NCI-H524 treated with DMSO at 0.1 percent for 48 hours (cell line): ENCODE results near the gene ARHGEF37.
A peak's percentile ranks its signal among the peaks of the same experiment; 100 is the strongest.
"Not testable (repeated sequence)": the region's sequence is repeated elsewhere in the genome, so short reads cannot be mapped to it uniquely, and the experiment has no call there.

ENCODE experiments used
- DNase-seq: peaks from one replicate; lab custom pipeline; 2025; lab: John Stamatoyannopoulos, UW

The ARHGEF37 gene

DNA sequence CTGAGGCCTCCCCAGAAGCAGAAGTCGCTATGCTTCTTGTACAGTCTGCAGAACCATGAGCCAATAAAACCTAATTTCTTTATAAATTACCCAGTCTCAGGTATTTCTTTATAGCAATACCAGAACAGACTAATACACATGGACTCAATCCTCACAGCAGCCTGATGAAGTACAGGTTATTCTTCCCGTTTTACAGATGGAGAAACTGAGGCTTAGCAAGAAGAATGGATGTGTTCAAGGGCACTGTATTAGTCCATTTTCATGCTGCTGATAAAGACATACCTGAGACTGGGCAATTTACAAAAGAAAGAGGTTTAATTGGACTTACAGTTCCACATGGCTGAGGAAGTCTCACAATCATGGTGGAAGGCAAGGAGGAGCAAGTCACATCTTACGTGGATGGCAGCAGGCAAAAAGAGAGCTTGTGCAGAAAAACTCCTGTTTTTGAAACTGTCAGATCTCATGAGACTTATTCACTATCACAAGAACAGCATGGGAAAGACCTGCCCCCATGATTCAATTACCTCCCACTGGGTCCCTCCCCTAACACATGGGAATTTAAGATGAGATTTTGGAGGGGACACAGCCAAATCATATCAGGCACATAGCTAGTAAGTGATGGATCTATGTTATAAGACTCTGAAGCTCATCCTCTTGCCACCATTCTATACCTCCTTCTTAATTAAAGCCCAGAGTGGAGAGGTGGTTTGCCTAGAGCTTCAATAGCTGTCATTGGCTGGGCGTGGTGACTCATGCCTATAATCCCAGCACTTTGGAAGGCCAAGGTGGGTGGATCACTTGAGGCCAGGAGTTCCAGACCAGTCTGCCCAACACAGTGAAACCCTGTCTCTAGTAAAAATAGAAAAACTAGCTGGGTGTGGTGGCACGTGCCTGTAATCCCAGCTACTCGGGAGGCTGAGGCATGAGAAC lies 67.4 kb downstream of the ARHGEF37 start:
- not testable (repeated sequence) for DNase-seq

DNA sequence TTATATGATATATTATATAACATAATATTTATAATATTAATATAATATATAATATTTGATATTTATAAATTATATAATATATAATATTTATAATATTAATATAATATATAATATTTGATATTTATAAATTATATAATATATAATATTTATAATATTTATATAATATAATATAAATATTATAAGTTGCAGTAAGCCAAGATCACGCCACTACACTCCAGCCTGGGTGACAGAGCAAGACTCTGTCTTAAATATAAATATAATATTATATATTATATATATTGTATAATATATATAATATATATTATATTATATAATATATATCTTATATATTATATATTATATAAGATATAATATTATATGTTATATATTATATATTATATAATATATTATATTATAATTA lies 68.4 kb downstream of the ARHGEF37 start:
- not testable (repeated sequence) for DNase-seq

GRCh38 chr5:149651686-149652085 lies 70.4 kb downstream of the ARHGEF37 start:
- no peak for DNase-seq

- no peak for DNase-seq
These were observed 71.4 kb downstream of the ARHGEF37 start for GRCh38 chr5:149652697-149653096.

DNA sequence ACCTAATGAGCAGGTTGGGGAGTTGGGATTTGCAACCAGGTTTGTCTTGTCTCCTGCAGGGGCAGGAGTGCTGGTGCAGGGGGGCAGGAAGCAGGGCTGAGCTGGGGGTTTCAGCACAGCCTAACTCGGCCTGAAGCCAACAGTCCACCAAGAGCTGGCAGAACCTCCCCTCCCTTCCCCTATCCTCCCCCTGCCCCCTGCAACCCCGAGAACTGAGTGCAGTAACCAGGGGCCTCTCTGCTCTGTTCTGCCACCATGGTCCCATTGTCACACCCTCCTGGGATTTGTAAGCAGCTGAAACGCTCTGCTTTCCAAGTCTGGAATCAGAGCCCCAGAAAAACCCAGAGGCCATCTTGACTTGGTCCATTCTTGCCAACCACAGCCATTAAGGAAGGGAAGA lies 72.9 kb downstream of the ARHGEF37 start:
- no peak for DNase-seq

GRCh38 chr5:149654883-149655505 lies 73.7 kb downstream of the ARHGEF37 start:
- no peak for DNase-seq

DNA sequence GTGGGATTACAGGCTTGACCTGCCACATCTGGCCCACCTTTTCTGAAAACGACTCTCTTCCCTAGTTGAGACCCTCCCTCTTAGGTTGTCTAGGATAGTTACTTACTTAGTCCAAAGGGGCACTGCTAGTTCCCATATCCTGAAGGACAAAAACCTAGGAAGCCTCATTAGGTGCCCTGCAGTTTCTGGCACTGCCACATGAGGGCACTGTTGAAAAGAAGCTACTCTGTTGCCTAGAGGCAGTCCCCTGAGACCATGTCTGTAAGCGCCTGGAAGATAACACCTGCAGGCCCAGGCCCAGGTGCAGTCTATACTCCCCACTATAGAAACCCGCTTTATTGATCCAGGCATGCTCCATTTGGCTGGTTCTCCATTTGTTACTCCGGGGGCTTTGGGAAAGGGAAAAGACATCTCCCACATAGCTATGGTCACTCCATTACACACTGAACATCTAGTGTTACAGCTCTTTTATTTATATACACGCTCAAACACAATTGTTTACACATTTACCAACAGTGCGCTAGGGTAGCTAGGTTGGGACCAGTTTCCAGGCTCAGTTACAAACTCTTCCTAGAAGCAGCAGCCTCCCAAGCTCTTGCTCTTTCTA lies 75.4 kb downstream of the ARHGEF37 start:
- DNase-seq = no peak

DNA sequence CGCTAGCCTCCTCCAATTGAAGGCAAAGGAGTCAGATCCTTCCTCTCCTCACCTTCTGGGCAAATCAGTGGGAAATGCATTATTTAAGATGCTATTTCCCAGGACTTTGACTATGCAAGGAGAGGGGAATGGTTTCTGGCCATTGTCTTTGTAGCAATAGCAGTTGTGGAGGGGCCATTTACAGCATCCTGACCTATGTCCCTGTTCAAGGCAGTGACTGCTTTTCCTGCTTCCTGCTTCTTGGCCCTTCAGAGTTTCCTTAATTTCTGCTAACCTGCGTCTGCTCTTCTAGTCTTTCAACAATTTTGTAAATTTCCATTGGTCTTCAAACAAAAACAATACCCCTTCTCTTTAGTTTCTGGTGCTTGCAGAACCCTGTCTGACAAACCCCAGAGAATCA lies 76.0 kb downstream of the ARHGEF37 start:
- no peak for DNase-seq

GRCh38 chr5:149658299-149658698 lies 77.0 kb downstream of the ARHGEF37 start:
- DNase-seq = no peak

- DNase-seq = no peak
These were observed 82.8 kb downstream of the ARHGEF37 start for GRCh38 chr5:149664083-149664482.

DNA sequence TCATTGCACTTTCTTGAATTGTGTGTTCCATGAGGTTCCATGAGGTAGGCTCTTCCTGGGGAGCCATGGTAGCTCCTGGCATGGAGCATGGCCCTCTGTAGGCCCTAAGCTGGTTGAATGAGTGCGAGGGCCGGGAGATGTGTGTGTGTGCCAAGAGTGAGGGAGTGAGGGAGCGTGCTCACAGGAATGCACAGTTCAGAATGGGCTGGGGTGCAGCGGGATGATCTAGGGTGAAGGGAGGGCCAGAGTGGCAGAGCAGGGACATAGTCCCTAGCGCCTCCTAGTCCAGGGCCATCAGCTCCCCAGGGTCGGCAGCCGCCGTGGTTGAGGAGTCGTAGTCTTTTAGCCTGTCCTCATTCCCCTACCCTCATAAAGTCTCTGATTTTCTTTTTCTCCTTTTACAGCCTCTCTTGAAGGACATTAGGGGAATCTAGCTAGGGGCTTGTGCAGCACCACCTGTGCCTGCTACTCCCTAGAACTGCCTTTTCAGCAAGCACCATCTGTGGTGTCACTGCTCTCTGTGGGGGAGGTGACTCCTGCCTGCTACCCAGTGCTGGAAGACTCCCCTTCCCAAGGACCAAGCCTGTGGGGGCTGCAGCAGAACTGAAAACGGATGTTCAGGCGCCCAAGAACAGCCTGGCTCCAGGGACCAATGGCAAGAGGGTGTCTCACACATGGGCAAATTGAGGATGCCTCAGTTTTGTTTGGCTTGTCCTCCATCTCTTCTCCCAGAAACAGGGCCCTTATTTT lies 83.5 kb downstream of the ARHGEF37 start:
- peak; percentile 5 for DNase-seq

DNA sequence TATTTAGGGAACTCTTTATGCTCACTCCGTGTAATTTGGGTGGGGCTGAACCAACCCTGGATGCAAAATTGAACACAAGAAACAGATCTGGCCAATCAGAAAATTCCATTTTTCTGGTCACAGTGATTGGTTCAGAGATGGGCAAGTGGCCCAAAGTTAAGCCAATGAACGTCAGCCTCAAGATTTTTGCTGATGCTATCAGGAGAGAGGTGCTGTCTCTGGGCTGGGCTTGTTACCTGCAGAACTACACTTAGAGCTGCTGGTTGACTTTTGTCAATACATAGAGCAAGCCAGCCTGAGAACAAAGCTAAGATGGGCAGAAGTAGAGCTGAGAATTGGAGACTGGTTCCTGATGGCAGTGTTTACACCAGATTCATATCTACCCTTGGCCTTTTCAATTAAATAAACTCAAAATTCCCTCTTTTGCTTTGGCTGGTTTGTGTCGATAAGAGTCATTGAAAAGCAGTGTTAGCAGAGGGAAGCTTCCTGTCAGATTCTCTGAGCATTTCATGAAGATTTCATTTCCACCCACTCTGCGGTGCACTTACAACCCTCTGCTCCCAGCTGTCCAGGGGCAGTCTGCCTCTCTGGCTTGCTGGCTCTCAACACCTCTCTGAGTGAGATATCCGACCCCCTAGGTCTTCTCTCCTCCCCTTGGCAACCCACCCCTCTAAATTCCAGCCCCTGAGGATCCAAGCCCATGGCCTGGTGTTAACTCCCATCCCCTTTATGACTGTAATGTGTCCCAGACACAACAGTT lies 84.3 kb downstream of the ARHGEF37 start:
- DNase-seq = no peak

- no peak for DNase-seq
These were observed 85.0 kb downstream of the ARHGEF37 start for GRCh38 chr5:149666212-149666852.

DNA sequence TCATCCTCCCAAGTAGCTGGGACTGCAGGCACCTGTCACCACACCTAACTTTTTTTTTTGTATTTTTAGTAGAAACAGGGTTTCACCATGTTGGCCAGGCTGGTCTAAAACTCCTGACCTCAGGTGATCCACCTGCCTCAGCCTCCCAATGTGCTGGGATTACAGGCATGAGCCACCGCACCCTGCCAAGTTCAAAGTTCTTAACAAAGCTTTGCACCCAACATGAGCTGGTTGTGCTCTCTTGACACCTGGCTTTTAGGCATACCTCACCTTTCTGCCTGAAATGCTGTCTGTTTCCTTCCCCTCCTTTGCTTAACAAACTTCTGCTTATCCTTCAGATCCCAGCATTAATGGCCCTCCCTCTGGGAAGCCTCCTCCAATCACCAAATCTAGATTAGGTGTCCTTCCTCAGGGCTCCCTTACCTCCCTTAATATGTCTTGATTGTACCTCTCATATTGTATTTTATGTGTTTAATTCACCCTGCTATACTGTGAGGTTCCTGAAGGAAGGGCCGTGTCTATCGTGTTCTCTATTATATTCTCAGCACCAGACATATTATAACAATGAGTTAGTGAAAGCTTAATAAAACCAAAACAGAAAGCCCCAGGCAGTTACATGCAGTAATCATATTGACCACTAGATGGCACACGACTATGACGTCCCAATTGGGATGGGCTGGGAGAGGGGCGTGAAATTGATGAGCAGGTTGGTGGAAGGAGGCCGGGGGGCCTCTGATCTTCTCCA lies 86.0 kb downstream of the ARHGEF37 start:
- no peak for DNase-seq

DNA sequence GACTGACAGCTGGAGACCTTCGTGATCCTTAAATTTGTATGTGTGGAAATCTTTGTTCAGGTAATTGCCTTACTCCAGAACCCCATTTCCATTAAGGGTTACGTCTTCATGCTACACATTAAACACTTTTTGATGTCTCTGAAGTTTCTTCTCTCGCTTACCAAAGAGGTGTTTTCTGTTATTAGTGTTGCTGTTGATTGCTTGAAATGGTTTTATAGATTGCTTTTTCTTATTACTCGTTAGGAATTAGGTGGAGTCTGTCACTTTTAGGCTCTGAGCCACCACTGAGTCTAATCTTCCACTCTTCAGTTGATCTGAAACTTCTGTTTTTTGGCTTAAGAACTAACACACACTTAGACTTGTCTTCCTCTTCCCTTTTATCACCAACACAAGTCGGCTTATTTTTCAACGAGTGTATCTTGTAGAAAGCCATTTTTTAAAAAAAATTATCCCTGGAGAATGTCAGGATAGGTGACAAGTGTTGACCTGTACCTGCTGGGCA lies 86.6 kb downstream of the ARHGEF37 start:
- no peak for DNase-seq

GRCh38 chr5:149669273-149669672 lies 88.0 kb downstream of the ARHGEF37 start:
- not testable (repeated sequence) for DNase-seq

- DNase-seq = no peak
These were observed 90.2 kb downstream of the ARHGEF37 start for GRCh38 chr5:149671544-149671943.

GRCh38 chr5:149672701-149673476 lies 91.6 kb downstream of the ARHGEF37 start:
- no peak for DNase-seq

- no peak for DNase-seq
These were observed 93.4 kb downstream of the ARHGEF37 start for GRCh38 chr5:149674686-149675085.
